Measurements from ENCODE around the gene DEGS2. TPM values are rescaled to one million over a fixed set of nuclear protein-coding genes. Genes with fewer than 3 reads are reported as not detected.
"Not testable (repeated sequence)": the region's sequence is repeated elsewhere in the genome, so short reads cannot be mapped to it uniquely, and the experiment has no call there.

Gene DEGS2
- total and polyA plus RNA-seq, 4 experiments from 2014 or later, result 0.14 to 0.81 TPM; not detected in 2

GRCh38 chr14:100192250-100192671, 32.8 kb upstream of the DEGS2 start:
- peak overlapping the region; percentile 42 to 92 (median 76) for H3K27ac Mint-ChIP-seq
- no peaks in the 10 kb centered on the region for H3K36me3 Mint-ChIP-seq
- peaks cover 13% of the 10 kb centered on the region for H3K4me1 ChIP-seq (ENCODE audit: insufficient read depth, low read length)
- peak overlapping the region; percentile 65 for H3K27ac ChIP-seq (ENCODE audit: low read depth, low read length)
- ChIA-PET CTCF (ENCODE audit: partially characterized antibody) (interaction anchor here (0.6 to 7.9 kb wide), 41 partner anchors 8 to 221 kb away, joined by 3 to 116 read pairs (median 7); partner anchors contain the start of genes DEGS2 and EVL), POLR2A (ENCODE audit: partially characterized antibody) (interaction anchor here (0.6 to 3.4 kb wide), 24 partner anchors 21 to 218 kb away, joined by 3 to 44 read pairs (median 4); partner anchors contain the start of genes DEGS2 and EVL)
- peaks cover 0 to 2% (median 0%) of the 10 kb centered on the region in 8 donors for H3K9me3 Mint-ChIP-seq
- H3K4me1 Mint-ChIP-seq, result peaks cover 7 to 19% (median 9%) of the 10 kb centered on the region in 4 donors
- no peaks in the 10 kb centered on the region for H3K27me3 Mint-ChIP-seq
- peak overlapping the region in 1 of 2 donors; percentile 46 for H3K4me3 ChIP-seq (ENCODE audit: low read length in 2 of 2)
- H3K27me3 ChIP-seq (ENCODE audit: insufficient read depth, low read length), result no peaks in the 10 kb centered on the region
- H3K36me3 ChIP-seq (ENCODE audit: insufficient read depth, low read length), result no peaks in the 10 kb centered on the region
- no peaks in the 10 kb centered on the region for H3K9me3 ChIP-seq (ENCODE audit: control insufficient read depth in 1 of 2, low read length in 2 of 2)
- peak overlapping the region in 6 of 8 donors; percentile 50 to 70 (median 58) for H3K4me3 Mint-ChIP-seq
- intact Hi-C loops (cut with micrococcal nuclease), result loop anchor here (2.0 to 5.0 kb wide), 2 partner anchors 185 to 510 kb away; partner anchors contain the start of genes CYP46A1 and WDR25
- DNase-seq, result no peak

GRCh38 chr14:100191584-100192249, 32.3 kb upstream of the DEGS2 start:
- Mint-ChIP-seq H3K27ac (peak overlapping the region in 1 of 7 donors; percentile 29), H3K9me3 (peaks cover 0 to 2% (median 0%) of the 10 kb centered on the region in 8 donors), H3K4me3 (peak overlapping the region in 1 of 8 donors; percentile 70), H3K36me3 (no peaks in the 10 kb centered on the region), H3K4me1 (peaks cover 7 to 19% (median 9%) of the 10 kb centered on the region in 4 donors), H3K27me3 (no peaks in the 10 kb centered on the region)
- Histone ChIP-seq H3K27me3 (ENCODE audit: insufficient read depth, low read length) (no peaks in the 10 kb centered on the region), H3K36me3 (ENCODE audit: insufficient read depth, low read length) (no peaks in the 10 kb centered on the region), H3K4me1 (ENCODE audit: insufficient read depth, low read length) (peaks cover 13% of the 10 kb centered on the region), H3K9me3 (ENCODE audit: control insufficient read depth in 1 of 2, low read length in 2 of 2) (no peaks in the 10 kb centered on the region), H3K27ac (ENCODE audit: low read depth, low read length) (no peak overlapping the region), H3K4me3 (ENCODE audit: low read length in 2 of 2) (no peak overlapping the region)
- CTCF ChIA-PET (ENCODE audit: partially characterized antibody), result interaction anchor here (1.2 to 7.9 kb wide), 26 partner anchors 12 to 218 kb away, joined by 3 to 116 read pairs (median 16); partner anchors contain the start of gene EVL
- POLR2A ChIA-PET (ENCODE audit: partially characterized antibody), result interaction anchor here (0.6 to 3.4 kb wide), 9 partner anchors 31 to 217 kb away, joined by 3 to 44 read pairs (median 9); partner anchors contain the start of gene EVL
- intact Hi-C loops (cut with micrococcal nuclease), result loop anchor here (2.0 to 5.0 kb wide), 2 partner anchors 185 to 509 kb away; partner anchors contain the start of genes CYP46A1 and WDR25
- no peak for DNase-seq

DNA sequence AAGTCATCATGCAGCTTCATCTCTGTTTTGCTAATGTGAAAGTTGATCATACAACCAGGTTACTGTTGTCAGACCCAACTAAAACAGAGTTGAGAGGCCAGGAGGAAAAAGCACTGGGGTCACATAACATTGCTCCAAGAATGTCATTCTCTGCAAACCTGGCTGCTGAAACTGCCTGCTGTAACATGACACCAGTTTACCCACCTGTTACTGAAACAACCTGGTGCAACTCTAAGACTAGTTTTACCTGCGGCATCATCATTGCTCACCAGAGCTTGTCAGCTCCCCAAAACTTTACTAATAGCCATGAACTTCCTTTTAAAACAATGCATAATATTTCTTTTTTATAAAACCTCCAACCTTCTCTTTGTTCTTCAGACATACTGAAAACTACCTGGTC, 30.7 kb upstream of the DEGS2 start:
- DNase-seq, result no peak
- H3K9me3 ChIP-seq (ENCODE audit: control insufficient read depth in 1 of 2, low read length in 2 of 2), result no peaks in the 10 kb centered on the region
- intact Hi-C loops (cut with micrococcal nuclease), result loop anchor here (5.0 kb wide), 1 partner anchor 508 kb away; the partner anchor contains the start of gene CYP46A1
- CTCF ChIA-PET (ENCODE audit: partially characterized antibody), result interaction anchor here (0.7 to 7.9 kb wide), 3 partner anchors 41 to 208 kb away, joined by 3 to 116 read pairs (median 16); no protein-coding TSS in a partner anchor
- POLR2A ChIA-PET (ENCODE audit: partially characterized antibody), result no interaction called here
- Mint-ChIP-seq H3K9me3 (peaks cover 0 to 2% (median 0%) of the 10 kb centered on the region in 8 donors), H3K27ac (peak overlapping the region in 1 of 7 donors; percentile 65), H3K4me3 (no peak overlapping the region), H3K4me1 (peaks cover 7 to 19% (median 9%) of the 10 kb centered on the region in 4 donors), H3K36me3 (no peaks in the 10 kb centered on the region), H3K27me3 (no peaks in the 10 kb centered on the region)
- H3K36me3 ChIP-seq (ENCODE audit: insufficient read depth, low read length), result no peaks in the 10 kb centered on the region
- no peaks in the 10 kb centered on the region for H3K27me3 ChIP-seq (ENCODE audit: insufficient read depth, low read length)
- H3K4me3 ChIP-seq (ENCODE audit: low read length in 2 of 2), result no peak overlapping the region
- H3K4me1 ChIP-seq (ENCODE audit: insufficient read depth, low read length), result peaks cover 13% of the 10 kb centered on the region
- no peak overlapping the region for H3K27ac ChIP-seq (ENCODE audit: low read depth, low read length)

GRCh38 chr14:100188392-100189030, 29.1 kb upstream of the DEGS2 start:
- Mint-ChIP-seq H3K27ac (peak overlapping the region in 1 of 7 donors; percentile 13), H3K27me3 (no peaks in the 10 kb centered on the region), H3K36me3 (no peaks in the 10 kb centered on the region), H3K4me3 (no peak overlapping the region), H3K9me3 (peaks cover 0 to 2% (median 0%) of the 10 kb centered on the region in 8 donors), H3K4me1 (peaks cover 5 to 9% (median 5%) of the 10 kb centered on the region in 4 donors)
- DNase-seq, result no peak
- intact Hi-C loops (cut with micrococcal nuclease), result no loop called here
- ChIA-PET POLR2A (ENCODE audit: partially characterized antibody) (no interaction called here), CTCF (ENCODE audit: partially characterized antibody) (interaction anchor here (1.4 to 1.5 kb wide), 2 partner anchors 58 to 207 kb away, joined by 3 to 4 read pairs; no protein-coding TSS in a partner anchor)
- no peak overlapping the region for H3K27ac ChIP-seq (ENCODE audit: low read depth, low read length)
- H3K4me3 ChIP-seq (ENCODE audit: low read length in 2 of 2), result no peak overlapping the region
- no peaks in the 10 kb centered on the region for H3K9me3 ChIP-seq (ENCODE audit: control insufficient read depth in 1 of 2, low read length in 2 of 2)
- H3K4me1 ChIP-seq (ENCODE audit: insufficient read depth, low read length), result peaks cover 11% of the 10 kb centered on the region
- H3K36me3 ChIP-seq (ENCODE audit: insufficient read depth, low read length), result no peaks in the 10 kb centered on the region
- no peaks in the 10 kb centered on the region for H3K27me3 ChIP-seq (ENCODE audit: insufficient read depth, low read length)

- Mint-ChIP-seq H3K4me3 (no peak overlapping the region), H3K9me3 (peaks cover 0 to 2% (median 0%) of the 10 kb centered on the region in 8 donors), H3K36me3 (no peaks in the 10 kb centered on the region), H3K27me3 (no peaks in the 10 kb centered on the region), H3K27ac (peak overlapping the region in 1 of 7 donors; percentile 57), H3K4me1 (no peaks in the 10 kb centered on the region)
- ChIA-PET CTCF (ENCODE audit: partially characterized antibody) (interaction anchor here (1.4 kb wide), 1 partner anchor 59 kb away, joined by 3 read pairs; no protein-coding TSS in a partner anchor), POLR2A (ENCODE audit: partially characterized antibody) (no interaction called here)
- H3K27ac ChIP-seq (ENCODE audit: low read depth, low read length), result no peak overlapping the region
- H3K27me3 ChIP-seq (ENCODE audit: insufficient read depth, low read length), result no peaks in the 10 kb centered on the region
- no peak for DNase-seq
- H3K36me3 ChIP-seq (ENCODE audit: insufficient read depth, low read length), result no peaks in the 10 kb centered on the region
- peaks cover 3% of the 10 kb centered on the region for H3K4me1 ChIP-seq (ENCODE audit: insufficient read depth, low read length)
- no peaks in the 10 kb centered on the region for H3K9me3 ChIP-seq (ENCODE audit: control insufficient read depth in 1 of 2, low read length in 2 of 2)
- intact Hi-C loops (cut with micrococcal nuclease), result no loop called here
- H3K4me3 ChIP-seq (ENCODE audit: low read length in 2 of 2), result no peak overlapping the region
Measured at GRCh38 chr14:100187247-100187833, 27.9 kb upstream of the DEGS2 start.

DNA sequence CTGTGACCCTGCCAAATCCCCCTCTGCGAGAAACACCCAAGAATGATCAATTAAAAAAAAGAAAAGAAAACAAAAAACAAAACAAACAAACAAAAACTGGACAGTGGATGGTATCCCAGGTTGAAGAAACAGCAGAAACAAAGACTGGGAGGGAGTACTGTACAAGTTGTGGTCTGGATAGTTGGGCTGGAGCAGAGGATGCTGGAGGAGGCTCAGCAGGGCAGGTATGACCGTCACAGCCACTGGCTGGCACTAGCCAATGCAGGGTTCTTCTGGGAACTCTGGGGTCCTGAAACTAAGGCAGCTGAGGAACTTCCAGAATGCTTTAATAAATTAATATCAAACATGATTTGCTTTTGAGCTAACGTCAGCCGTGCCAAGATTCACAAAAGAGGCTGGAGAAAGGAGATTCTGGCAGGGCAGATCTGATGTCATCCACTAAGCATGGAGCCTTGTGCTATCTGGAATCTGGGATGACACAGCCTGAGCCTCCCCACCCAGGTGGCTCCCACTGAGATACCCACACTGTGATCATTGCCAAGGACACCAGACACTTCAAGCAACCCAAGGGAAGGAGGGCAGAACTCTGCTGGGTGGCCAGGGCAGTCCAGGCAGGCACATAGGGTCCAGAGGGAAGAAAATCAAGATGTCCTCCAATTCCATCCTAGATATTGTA, 22.6 kb upstream of the DEGS2 start:
- CTCF ChIA-PET (ENCODE audit: partially characterized antibody); H3K27me3 Mint-ChIP-seq; H3K4me1 Mint-ChIP-seq: not testable (repeated sequence)

More for the DNA sequence above, 22.6 kb upstream of the DEGS2 start:
- H3K9me3 ChIP-seq (ENCODE audit: control insufficient read depth in 1 of 2, low read length in 2 of 2); H3K4me3 ChIP-seq (ENCODE audit: low read length in 2 of 2); H3K27ac Mint-ChIP-seq; POLR2A ChIA-PET (ENCODE audit: partially characterized antibody); H3K27me3 ChIP-seq (ENCODE audit: insufficient read depth, low read length); intact Hi-C loops (cut with micrococcal nuclease); H3K36me3 ChIP-seq (ENCODE audit: insufficient read depth, low read length); H3K9me3 Mint-ChIP-seq; H3K4me3 Mint-ChIP-seq; DNase-seq; H3K27ac ChIP-seq (ENCODE audit: low read depth, low read length); H3K36me3 Mint-ChIP-seq; H3K4me1 ChIP-seq (ENCODE audit: insufficient read depth, low read length): not testable (repeated sequence)
